Pancreas (tissue), 10 donors: ENCODE data around the gene HECTD1. TPM values are rescaled to one million over a fixed set of nuclear protein-coding genes. Genes with fewer than 3 reads are reported as not detected.
"Not testable (repeated sequence)": the region's sequence is repeated elsewhere in the genome, so short reads cannot be mapped to it uniquely, and the experiment has no call there.

ENCODE experiments used
- ATAC-seq, 4 donors: fragments of 200-7000 bp; cut with Tn5 transposase; one replicate each; pipeline versions ENCODE4 v1.8.0 to v1.9.1; 2020; ENCODE audit warnings: mild to moderate bottlenecking in 4 of 4, moderate library complexity in 4 of 4
- DNase-seq, 6 donors: peaks; one replicate each; pipeline ENCODE4 v3.0.0-alpha.2; 2020
- FAIRE-seq: peaks from 2 replicates; lab custom pipeline; 2012; peaks lifted over from hg19 to GRCh38; lab: Jason Lieb, UNC
- H3K27ac ChIP-seq, 4 donors: fragments of 200-600 bp; sonication (generic); 1 replicate in 3 of 4; 2 replicates in 1 of 4; pipeline versions ENCODE4 v1.5.0 to v1.8.0; 2020
- H3K27me3 ChIP-seq, 4 donors: fragments of 200-600 bp; one replicate each; pipeline ENCODE4 v1.8.0; 2021
- H3K36me3 ChIP-seq, 3 donors: fragments of 200-600 bp; sonication (generic) in 1 of 3; one replicate each; pipeline versions ENCODE4 v1.5.0 to v1.8.0; 2020 to 2021
- H3K4me1 ChIP-seq, 3 donors: fragments of 200-600 bp; one replicate each; pipeline ENCODE4 v1.8.0; 2021
- H3K4me3 ChIP-seq, 4 donors: fragments of 200-600 bp; sonication (generic) in 2 of 4; one replicate each; pipeline versions ENCODE4 v1.5.0 to v1.8.0; 2020 to 2021
- H3K9me3 ChIP-seq, 4 donors: fragments of 200-600 bp; one replicate each; pipeline ENCODE4 v1.8.0; 2021
- WGBS, 2 donors: extraction: QIAGEN DNeasy Blood & Tissue Kit; methylation state at CpG; one replicate each; pipeline ENCODE4 v1.1.7; 2013; 5-methylcytosine and 5-hydroxymethylcytosine counted together
- intact Hi-C, 3 donors: fragments of 100-400 bp; cut with DNase I; formaldehyde crosslinking; loops; one replicate each; pipeline versions ENCODE4 v1.11.1 to v1.14.2; 2022
- polyA plus RNA-seq, 2 donors: library from polyadenylated mRNA; stranded (reverse); fragments of 200-250 nt; gene quantifications; one replicate each; pipeline ENCODE4 v1.2.3, GENCODE V29; 2013
- total RNA-seq, 6 donors: library from RNA; stranded (reverse); fragmentation: NEBNext Ultra II Directional in 4 of 6; extraction: Animal tissue kit (Norgen Biotek cat#: 25700) in 4 of 6; gene quantifications; one replicate each; pipeline versions ENCODE4 v1.2.1 to v1.2.4, GENCODE V29; 2021 to 2023
- TF ChIP-seq, protein P1 (sequence below), 4 donors: fragments of 200-600 bp; sonication (generic) in 3 of 4; IDR thresholded peaks; one replicate each; pipeline versions ENCODE4 v1.5.0 to v1.8.0; 2021; ENCODE audit warnings: antibody characterized with exemption in 4 of 4
- donor health status: healthy with polysubstance abuse.
- donor health status: DM: no; HTN: no; CAD: no; lungs with moderate emphysema.
- donor health status: DM: no; HTN: no; CAD: no.
- donor health status: control.
- donor health status: control.
- donor health status: Bipolar disorder and iron deficiency.
- donor health status: DM: yes; HTN: yes; CAD: no.
- donor health status: DM: no; HTN: no; CAD: no.
- donor health status: DM: no; HTN: no; CAD: no.
- donor health status: DM: yes; HTN: yes; CAD: no.

Gene HECTD1
- total and polyA plus RNA-seq, 8 donors, result 28.7 to 84.4 (median 68.0) TPM

DNA sequence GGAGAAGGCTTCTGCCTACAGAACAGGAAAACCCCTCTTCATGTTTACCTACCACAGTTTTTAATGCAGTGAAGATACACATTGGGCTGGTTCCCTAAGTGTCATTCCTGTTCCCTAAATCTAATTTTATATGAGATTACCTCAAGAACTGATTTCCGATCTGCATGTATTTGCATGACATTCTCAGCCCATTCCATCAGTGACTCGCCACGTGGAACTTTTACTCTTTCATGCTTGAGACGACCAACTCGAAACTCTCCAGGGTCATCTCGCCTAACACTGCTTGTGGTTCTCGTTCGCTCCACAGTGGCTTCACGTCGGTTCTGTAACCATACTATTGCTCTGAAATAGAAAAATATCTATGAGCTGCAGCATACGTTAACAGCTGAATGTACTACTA, 98.3 kb downstream of the HECTD1 start:
- DNase-seq (no peak), ATAC-seq (no peak), FAIRE-seq (no peak)
- H3K27me3 ChIP-seq, result no peaks in the 10 kb centered on the region
- H3K36me3 ChIP-seq, result peaks cover 5 to 84% (median 38%) of the 10 kb centered on the region in 3 donors
- no peak overlapping the region for H3K27ac ChIP-seq
- WGBS, 2 donors, result 93 to 96% methylated on average over 11 of the region's 11 CpGs
- H3K9me3 ChIP-seq, result no peaks in the 10 kb centered on the region
- intact Hi-C loops, result no loop called here
- no peak overlapping the region for H3K4me3 ChIP-seq
- TF ChIP-seq, protein P1, sequence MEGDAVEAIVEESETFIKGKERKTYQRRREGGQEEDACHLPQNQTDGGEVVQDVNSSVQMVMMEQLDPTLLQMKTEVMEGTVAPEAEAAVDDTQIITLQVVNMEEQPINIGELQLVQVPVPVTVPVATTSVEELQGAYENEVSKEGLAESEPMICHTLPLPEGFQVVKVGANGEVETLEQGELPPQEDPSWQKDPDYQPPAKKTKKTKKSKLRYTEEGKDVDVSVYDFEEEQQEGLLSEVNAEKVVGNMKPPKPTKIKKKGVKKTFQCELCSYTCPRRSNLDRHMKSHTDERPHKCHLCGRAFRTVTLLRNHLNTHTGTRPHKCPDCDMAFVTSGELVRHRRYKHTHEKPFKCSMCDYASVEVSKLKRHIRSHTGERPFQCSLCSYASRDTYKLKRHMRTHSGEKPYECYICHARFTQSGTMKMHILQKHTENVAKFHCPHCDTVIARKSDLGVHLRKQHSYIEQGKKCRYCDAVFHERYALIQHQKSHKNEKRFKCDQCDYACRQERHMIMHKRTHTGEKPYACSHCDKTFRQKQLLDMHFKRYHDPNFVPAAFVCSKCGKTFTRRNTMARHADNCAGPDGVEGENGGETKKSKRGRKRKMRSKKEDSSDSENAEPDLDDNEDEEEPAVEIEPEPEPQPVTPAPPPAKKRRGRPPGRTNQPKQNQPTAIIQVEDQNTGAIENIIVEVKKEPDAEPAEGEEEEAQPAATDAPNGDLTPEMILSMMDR (IDR thresholded peaks at IDR 0.05), result no peak
- H3K4me1 ChIP-seq, result no peaks in the 10 kb centered on the region

DNA sequence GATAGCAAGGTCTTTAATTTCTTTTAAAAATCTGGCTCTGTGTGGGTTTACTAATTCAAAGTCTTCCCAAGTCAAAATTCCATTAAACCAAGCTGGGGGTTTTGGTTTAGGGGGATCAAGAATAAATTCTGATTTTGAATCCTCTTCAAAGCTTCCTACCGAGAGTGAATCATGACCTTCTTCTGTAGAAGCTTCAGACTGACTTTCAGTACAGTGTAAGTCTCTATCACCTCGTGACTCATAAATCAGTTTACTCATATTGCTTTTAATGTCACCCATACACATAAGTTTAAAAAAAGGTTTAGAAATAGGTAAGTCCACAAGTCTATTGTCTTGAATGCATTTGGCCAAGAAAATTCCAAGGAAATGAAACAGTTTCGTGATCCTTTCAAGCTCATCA, 100.8 kb downstream of the HECTD1 start:
- no peak overlapping the region for H3K4me3 ChIP-seq
- no peak for DNase-seq
- FAIRE-seq, result no peak
- H3K4me1 ChIP-seq, result no peaks in the 10 kb centered on the region
- peaks cover 0 to 87% (median 28%) of the 10 kb centered on the region in 3 donors for H3K36me3 ChIP-seq
- no peak overlapping the region for H3K27ac ChIP-seq
- TF ChIP-seq, protein P1 (IDR thresholded peaks at IDR 0.05), result no peak
- intact Hi-C loops, result no loop called here
- no peaks in the 10 kb centered on the region for H3K9me3 ChIP-seq
- ATAC-seq, result no peak
- no peaks in the 10 kb centered on the region for H3K27me3 ChIP-seq
- WGBS, 2 donors, result 92 to 93% methylated on average over 3 of the region's 3 CpGs

DNA sequence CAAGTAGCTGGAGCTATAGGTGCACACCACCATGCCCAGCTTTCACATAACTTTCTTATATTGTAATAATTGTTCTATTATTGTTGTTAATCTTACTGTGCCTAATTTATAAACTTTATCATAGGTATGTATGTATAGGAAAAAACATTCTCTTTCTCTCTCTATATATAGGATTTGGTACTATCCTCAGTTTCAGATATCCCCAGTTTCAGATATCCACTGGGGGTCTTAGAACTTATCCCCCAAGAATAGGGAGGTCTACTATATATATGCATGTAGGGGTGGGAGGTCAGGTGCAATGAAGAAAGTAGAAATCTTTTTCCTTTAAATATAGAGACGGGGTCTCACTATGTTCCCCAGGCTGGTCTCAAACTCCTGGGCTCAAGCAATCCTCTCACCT, 110.5 kb downstream of the HECTD1 start:
- Histone ChIP-seq H3K9me3 (no peaks in the 10 kb centered on the region), H3K36me3 (peaks cover 0 to 33% (median 4%) of the 10 kb centered on the region in 3 donors)
- TF ChIP-seq, protein P1 (IDR thresholded peaks at IDR 0.05), result no peak

DNA sequence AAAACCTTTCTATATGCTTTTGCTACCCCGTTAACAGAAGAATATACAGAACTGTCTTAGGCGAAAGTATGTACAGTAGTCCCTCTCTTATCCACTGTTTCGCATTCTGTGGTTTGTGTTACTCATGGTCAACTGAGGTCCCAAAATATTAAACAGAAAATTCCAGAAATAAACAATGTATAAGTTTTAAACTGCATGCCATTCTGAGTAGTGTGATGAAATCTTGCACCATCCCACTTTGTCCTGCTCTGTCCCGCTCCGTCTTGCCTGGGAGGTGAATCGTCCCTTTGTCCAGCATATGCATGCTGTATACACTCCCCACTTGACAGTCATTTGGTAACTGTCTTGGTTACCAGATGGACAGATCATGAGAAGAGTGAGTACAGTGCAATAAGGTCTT, 111.3 kb downstream of the HECTD1 start:
- H3K27ac ChIP-seq, result no peak overlapping the region
- no peaks in the 10 kb centered on the region for H3K27me3 ChIP-seq
- TF ChIP-seq, protein P1 (IDR thresholded peaks at IDR 0.05), result no peak
- no peak for ATAC-seq
- no peak for DNase-seq
- FAIRE-seq, result no peak
- WGBS, 2 donors, result 97 to 98% methylated on average over 6 of the region's 6 CpGs
- peaks cover 8 to 18% (median 11%) of the 10 kb centered on the region in 3 donors for H3K4me1 ChIP-seq
- H3K36me3 ChIP-seq, result peaks cover 0 to 26% (median 3%) of the 10 kb centered on the region in 3 donors
- intact Hi-C loops, result no loop called here
- H3K4me3 ChIP-seq, result no peak overlapping the region
- no peaks in the 10 kb centered on the region for H3K9me3 ChIP-seq

More for the DNA sequence above, 110.5 kb downstream of the HECTD1 start:
- intact Hi-C loops, result no loop called here
- WGBS, 2 donors, result 87 to 95% methylated on average over 1 of the region's 1 CpG
- Histone ChIP-seq H3K4me3 (no peak overlapping the region), H3K27ac (no peak overlapping the region), H3K27me3 (no peaks in the 10 kb centered on the region), H3K4me1 (peaks cover 0 to 11% (median 2%) of the 10 kb centered on the region in 3 donors)
- DNase-seq (no peak), ATAC-seq (no peak), FAIRE-seq (no peak)

DNA sequence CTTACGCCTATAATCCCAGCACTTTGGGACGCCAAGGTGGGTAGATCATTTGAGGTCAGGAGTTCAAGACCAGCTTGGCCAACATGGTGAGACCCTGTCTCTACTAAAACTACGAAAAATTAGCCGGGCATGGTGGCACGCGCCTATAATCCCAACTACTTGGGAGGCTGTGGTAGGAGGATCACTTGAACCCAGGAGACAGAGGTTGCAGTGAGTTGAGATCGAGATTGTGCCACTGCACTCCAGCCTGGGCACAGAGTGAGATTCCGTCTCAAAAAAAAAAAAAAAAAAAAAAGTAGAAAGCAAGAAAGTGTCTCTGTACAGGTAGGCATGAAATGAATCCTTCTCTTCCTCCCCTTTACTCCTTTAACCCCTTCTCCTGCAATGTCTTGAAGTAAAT, 111.8 kb downstream of the HECTD1 start:
- DNase-seq, H3K27ac ChIP-seq, H3K4me3 ChIP-seq, H3K27me3 ChIP-seq, FAIRE-seq, ATAC-seq, H3K9me3 ChIP-seq, intact Hi-C loops: not testable (repeated sequence)
- Histone ChIP-seq H3K4me1 (peaks cover 12 to 22% (median 15%) of the 10 kb centered on the region in 3 donors), H3K36me3 (peaks cover 0 to 23% (median 3%) of the 10 kb centered on the region in 3 donors)
- 95 to 98% methylated on average over 8 of the region's 8 CpGs for WGBS, 2 donors

DNA sequence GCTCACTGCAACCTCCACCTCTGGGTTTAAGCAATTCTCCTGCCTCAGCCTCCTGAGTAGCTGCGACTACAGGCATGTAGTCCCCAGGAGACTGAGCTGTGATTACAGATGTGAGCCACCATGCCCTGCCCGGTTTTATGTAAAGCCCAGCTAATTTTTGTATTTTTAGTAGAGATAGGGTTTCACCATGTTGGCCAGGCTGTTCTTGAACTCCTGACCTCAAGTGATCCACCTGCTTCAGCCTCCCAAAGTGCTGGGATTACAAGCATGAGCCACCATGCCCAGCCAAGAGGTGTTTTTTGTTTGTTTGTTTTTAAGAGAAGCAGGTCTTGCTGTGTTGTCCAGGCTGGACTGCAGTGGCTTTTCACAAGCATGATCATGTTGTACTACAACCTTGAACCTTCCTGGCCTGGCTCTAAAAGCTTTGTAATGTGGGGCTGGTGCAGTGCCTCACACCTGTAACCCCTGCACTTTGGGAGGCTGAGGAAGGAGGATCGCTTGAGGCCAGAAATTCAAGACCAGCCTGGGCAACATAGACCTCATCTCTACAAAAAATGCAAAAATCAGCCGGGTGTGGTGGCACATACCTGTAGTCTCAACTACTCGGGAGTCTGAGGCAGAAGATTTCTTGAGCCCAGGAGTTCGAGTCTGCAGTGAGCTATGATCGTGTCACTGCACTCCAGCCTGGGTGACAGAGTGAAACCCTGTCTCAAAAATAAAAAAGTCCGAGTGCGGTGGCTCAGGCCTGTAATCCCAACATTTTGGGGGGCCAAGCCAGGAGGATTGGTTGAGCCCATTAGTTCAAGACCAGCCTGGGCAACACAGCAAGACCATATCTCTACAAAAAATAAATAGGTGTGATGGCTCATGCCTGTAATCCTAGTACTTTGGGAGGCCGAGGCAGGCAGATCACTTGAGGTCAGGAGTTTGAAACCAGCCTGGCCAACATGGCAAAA, 113.4 kb downstream of the HECTD1 start:
- H3K4me3 ChIP-seq, DNase-seq, H3K9me3 ChIP-seq, intact Hi-C loops, H3K27me3 ChIP-seq, H3K36me3 ChIP-seq, FAIRE-seq, ATAC-seq, H3K27ac ChIP-seq: not testable (repeated sequence)
- 91 to 94% methylated on average over 10 of the region's 10 CpGs for WGBS, 2 donors
- peaks cover 19 to 27% (median 21%) of the 10 kb centered on the region in 3 donors for H3K4me1 ChIP-seq
